Liver (tissue), 3 donors: ENCODE measurements around the gene TBC1D24.

Experiments used
- ATF3 ChIP-seq: IDR thresholded peaks from 2 replicates; pipeline ENCODE4 v1.6.1; 2016; ENCODE audit warnings: antibody characterized with exemption
- CTCF ChIP-seq: fragments of 150-350 bp; IDR thresholded peaks from 2 replicates; pipeline ENCODE4 v1.5.1; 2017; ENCODE audit warnings: improper control_type of control experiment, low read depth, low read length; ENCODE audit not compliant: missing input control
- EGR1 ChIP-seq, 2 donors: IDR thresholded peaks; 2 replicates each; pipeline ENCODE4 v1.6.1; 2016 to 2018; ENCODE audit warnings: antibody characterized with exemption in 2 of 2, low read depth in 2 of 2
- FOXA1 ChIP-seq: IDR thresholded peaks from 2 replicates; pipeline ENCODE4 v1.6.1; 2016; ENCODE audit warnings: antibody characterized with exemption
- GABPA ChIP-seq, 2 donors: IDR thresholded peaks in 1 of 2; conservative IDR thresholded peaks in 1 of 2; 2 replicates each; pipeline ENCODE4 v1.6.1; 2016; ENCODE audit warnings: antibody characterized with exemption in 2 of 2, mild to moderate bottlenecking in 1 of 2, moderate library complexity in 1 of 2
- JUND ChIP-seq, 2 donors: IDR thresholded peaks; 2 replicates each; pipeline ENCODE4 v1.6.1; 2016; ENCODE audit warnings: antibody characterized with exemption in 2 of 2
- MAX ChIP-seq: IDR thresholded peaks from 2 replicates; pipeline ENCODE4 v1.6.1; 2016; ENCODE audit warnings: antibody characterized with exemption
- RXRA ChIP-seq, 2 donors: IDR thresholded peaks; 2 replicates each; pipeline ENCODE4 v1.6.1; 2017 to 2018; ENCODE audit warnings: antibody characterized with exemption in 2 of 2, mild to moderate bottlenecking in 1 of 2
- TAF1 ChIP-seq: conservative IDR thresholded peaks from 2 replicates; pipeline ENCODE4 v1.6.1; 2016; ENCODE audit warnings: antibody characterized with exemption, mild to moderate bottlenecking
- YY1 ChIP-seq: IDR thresholded peaks from 2 replicates; pipeline ENCODE4 v1.6.1; 2016; ENCODE audit warnings: antibody characterized with exemption, mild to moderate bottlenecking
- donor health status: healthy.
- donor health status: healthy.

GRCh38 chr16:2437032-2437790 lies 37.7 kb upstream of the TBC1D24 start:
- TF ChIP-seq YY1 (no peak), CTCF (no peak), GABPA (IDR thresholded peaks at IDR 0.05 in 1 of 2, conservative IDR thresholded peaks at IDR 0.05 in 1 of 2) (no peak), EGR1 (IDR thresholded peaks at IDR 0.05; ENCODE audit: low read depth in 2 of 2) (no peak), JUND (IDR thresholded peaks at IDR 0.05) (no peak), RXRA (IDR thresholded peaks at IDR 0.05) (no peak), MAX (no peak), TAF1 (no peak), ATF3 (no peak), FOXA1 (no peak)
